Activated CD8-positive, alpha-beta memory T cell treated with anti-CD3 and anti-CD28 coated beads, Interleukin-2, amount 50 U/mL, for 1 hour (primary cell): ENCODE measurements around the gene MED13L.

ENCODE experiments used
- DNase-seq: peaks from one replicate; pipeline ENCODE4 v3.0.0-alpha.2; 2020; ENCODE audit errors: extremely low read depth

Gene MED13L

DNA sequence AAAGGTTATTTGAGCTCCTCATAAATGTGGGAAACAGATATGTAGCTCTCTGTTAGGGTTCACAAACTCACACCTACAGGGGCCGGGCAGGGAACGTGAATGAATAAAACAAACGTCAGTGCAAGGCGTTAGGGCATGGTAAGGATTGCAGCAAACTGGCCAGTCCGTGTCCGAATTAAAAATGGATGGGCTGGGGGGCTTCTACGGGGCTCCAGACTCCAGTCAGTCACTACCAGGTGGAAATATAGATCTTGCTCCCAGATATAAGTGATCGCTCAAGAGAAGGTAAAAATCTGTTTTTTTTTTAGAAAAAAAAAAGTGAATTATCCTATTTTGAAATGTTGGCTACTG is 333.1 kb downstream of the MED13L start:
- no peak for DNase-seq

- DNase-seq, result no peak
Observed at GRCh38 chr12:115943630-115944391, 333.7 kb downstream of the MED13L start.

- DNase-seq, result no peak
Observed at GRCh38 chr12:115943310-115943629, 334.2 kb downstream of the MED13L start.

DNA sequence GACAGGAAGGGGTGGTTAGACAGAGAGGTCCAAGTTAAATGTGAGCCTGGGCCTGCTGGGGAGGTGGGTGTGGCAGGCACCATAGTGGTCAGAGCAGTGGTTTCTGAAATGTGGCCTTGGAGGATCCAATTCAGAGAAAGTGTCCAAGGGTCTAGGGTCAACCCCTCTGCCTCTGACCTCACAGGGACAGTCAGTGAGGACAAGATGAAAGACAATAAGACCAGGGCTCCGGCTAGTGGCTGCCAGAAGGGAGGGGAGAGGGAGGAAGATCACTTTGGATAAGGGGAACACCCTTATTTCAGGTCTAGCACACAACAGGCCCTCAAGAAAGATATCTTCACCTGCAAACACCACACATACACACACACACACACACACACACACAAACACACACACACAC is 335.1 kb downstream of the MED13L start:
- DNase-seq, result no peak

DNA sequence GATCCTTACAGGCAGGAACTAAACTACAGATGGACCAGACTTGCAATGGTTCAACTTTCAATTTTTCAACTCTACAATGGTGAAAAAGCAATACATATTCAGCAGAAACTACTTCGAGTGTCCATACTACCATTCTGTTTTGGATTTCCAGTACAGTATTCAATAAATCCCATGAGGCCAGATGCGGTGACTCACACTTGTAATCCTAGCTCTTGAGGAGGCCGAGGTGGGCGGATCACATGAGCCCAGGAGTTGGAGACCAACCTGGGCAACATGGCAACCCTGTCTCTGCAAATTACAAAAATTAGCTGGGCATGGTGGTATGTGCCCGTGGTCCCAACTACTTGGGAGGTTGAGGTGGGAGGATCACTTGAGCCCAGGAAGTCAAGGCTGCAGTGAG is 336.1 kb downstream of the MED13L start:
- DNase-seq, result no peak

GRCh38 chr12:115938794-115939377 is 338.6 kb downstream of the MED13L start:
- DNase-seq, result no peak

GRCh38 chr12:115936997-115937916 is 340.2 kb downstream of the MED13L start:
- no peak for DNase-seq

GRCh38 chr12:115934877-115935276 is 342.6 kb downstream of the MED13L start:
- no peak for DNase-seq

DNA sequence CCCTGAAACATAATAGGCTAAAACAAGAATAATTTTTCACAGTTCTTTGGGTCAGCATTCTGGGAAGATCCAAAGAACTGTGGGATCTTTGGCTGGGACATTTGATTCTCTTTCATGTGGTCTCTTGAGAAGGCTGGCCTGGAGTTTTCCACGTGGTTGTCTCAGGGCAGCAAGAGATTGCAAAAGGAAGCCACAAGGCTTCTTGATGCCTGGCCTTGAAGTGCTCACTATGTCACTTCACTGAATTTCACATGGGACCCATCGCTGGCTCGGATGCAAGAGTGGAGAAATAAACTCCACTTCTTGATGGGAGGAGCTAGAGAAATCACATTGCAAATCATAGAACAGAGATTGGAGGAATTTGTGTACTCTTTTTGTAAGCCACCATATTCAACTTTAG is 343.4 kb downstream of the MED13L start:
- DNase-seq, result no peak

DNA sequence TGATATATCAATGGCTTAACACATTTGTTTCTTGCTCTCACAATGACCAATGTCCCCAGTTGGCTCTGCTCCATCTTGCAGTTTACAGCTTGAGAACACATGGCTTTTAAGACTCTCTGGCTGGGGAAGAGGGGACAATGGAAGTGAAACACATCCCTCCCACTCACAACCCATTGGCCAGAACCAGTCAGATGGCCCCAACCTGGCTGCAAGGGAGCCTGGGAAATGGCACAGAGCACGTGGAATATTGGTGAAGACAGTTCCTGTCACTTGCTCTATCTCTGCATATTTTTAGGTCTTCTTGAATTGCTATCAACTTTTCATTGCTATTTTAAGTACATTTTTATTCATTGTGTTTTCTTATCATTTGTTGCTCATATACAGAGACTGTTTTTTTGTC is 345.4 kb downstream of the MED13L start:
- DNase-seq, result no peak

GRCh38 chr12:115930336-115930735 is 347.2 kb downstream of the MED13L start:
- DNase-seq, result no peak

DNA sequence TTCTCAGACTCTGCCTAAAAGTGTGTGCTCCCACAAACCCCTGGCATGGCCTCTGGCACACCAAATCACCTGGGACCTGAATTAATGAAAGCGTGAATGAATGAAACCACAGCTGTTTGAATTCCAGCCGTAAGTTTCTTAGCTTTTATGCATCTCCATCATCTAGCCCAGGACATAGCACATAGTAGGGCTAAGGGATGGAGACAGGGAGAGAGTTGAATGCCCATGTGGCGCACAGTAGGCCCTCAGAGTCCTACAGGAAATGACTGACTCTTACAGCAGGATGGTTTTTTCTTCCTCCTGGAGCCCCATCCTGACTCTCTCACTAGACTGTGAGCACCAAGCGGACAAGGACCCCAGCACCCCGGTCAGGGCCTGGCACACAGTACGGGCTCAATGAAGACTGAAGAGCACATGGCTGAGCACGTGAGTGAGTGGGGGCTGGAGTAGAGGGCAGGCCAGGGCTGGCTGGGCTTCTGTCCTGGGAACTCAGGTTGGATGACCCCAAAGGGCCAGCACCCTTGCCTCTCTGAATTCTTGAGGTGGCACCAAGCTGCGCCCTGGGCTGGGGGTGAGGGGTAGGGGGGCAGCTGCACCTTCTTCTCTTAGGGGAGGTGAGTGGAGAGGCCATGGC is 351.3 kb downstream of the MED13L start:
- no peak for DNase-seq

DNA sequence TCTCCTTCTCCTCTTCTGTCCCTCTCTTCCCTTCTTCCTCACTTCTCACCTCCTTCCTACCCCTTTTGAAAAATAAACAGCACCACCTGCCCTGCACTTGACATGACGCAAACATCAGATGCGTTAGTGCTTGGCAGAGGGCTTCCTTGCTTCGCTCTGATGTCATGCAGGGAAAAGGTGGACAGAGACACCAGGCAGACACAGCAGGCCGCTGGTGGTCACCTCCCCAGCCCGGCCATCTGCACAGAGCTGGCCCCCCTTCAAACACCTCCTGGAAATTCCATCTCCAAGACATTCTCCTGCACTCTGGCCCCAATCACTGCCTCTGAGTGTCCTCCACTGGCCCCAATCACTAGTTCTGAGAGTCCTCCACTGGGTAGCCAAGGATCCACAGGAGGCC is 353.6 kb downstream of the MED13L start:
- DNase-seq, result no peak

- no peak for DNase-seq
Observed at GRCh38 chr12:115922952-115923564, 354.4 kb downstream of the MED13L start.

DNA sequence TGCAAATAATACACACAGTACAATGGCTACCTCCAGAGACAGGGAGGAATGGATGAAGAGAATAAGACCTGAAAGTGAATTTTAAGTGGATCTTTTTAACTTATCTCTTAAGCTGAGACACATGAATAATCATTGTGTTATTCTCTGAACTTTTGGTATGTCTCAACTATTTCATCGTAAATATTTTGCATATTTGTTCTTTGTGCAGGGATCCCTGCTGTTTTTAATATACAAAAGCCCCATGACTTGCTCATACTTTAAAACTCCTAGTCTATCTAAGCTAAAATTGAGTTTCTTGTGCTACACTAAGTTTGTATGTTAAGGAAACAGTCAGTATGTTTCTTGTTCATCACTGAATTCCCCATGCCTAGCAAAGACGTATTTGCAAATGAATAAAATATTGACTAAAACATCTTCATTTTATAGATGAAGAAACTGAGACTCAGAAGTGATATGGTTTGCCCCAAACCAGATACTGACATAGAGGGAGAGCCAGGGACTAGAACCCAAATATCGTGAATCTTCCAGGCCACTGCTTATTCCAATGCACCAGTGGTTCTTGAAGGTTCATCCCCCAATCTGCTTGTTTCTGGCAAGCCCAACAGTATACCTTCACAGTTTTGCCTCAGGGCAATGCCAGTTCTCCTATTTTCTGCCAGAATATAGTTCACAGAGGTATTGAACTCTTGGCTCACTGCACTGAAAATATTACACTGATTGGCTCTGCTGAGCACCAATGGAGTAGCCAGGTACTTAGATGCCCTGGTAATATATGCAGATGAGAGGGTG is 356.9 kb downstream of the MED13L start:
- no peak for DNase-seq

- no peak for DNase-seq
Observed at GRCh38 chr12:115918763-115919162, 358.7 kb downstream of the MED13L start.

DNA sequence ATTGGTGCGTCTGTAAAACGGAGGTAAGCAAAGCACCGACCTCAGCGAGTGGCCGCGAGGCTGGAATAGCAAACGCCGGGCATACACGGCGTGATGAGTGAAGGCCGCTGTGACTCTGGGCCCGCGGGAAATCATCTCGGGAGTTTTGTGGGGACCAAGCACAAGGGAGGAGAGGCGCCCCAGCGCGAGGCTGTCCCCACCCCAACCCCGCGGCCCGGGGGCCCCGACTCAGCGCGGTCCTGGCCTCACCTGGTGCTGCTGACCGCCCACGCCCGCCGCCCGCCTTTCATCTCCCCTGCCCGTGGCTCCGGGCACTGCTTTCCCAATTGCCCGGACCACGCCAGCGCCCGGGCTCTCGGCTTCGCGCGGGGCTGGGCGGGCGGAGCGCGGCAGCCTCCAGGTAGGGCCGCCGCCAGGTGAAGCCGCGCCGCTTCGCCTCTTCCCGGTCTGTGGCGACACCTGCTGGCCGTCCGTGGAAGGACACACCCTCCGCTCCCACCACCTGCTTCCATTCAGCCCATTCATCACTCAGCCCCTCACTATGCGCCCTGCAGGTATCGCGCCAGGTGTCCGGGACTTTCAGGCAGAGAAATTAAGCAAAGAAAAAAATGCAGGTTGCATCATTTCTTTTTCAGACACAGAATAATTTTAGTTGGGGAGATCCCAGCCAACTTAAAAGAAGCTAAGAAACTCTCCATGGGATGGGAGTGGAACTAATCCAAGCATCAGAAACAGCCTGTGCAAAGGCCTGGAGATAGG is 360.4 kb downstream of the MED13L start:
- peak; percentile 21 for DNase-seq

- DNase-seq, result no peak
Observed at GRCh38 chr12:115914122-115914521, 363.4 kb downstream of the MED13L start.

DNA sequence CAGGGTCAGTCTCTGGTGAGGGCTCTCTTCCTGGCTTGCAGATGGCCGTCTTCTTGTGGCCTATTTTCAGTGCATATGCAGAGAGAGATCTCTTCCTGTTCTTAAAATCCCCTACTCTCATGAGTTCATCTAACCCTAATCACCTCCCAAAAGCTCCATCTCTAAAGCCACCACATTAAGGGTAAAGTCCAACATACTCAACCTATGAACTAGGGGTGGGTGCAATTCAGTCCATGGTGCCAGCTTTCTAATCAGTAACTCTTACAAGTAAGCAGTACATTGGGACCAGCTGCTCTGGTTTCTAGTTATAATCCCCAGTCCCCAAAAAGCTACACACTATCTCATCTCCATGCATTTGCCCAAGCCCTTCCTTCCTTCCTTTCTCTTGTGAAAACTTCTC is 365.1 kb downstream of the MED13L start:
- DNase-seq, result no peak

GRCh38 chr12:115911360-115911759 is 366.1 kb downstream of the MED13L start:
- no peak for DNase-seq
